NCI-H1694 (cell line): ENCODE results near the gene NPIPA1.
A peak's percentile ranks its signal among the peaks of the same experiment; 100 is the strongest.
"Not testable (repeated sequence)": the region's sequence is repeated elsewhere in the genome, so short reads cannot be mapped to it uniquely, and the experiment has no call there.

Source experiments
- DNase-seq: peaks from one replicate; lab custom pipeline; 2025; lab: John Stamatoyannopoulos, UW

NPIPA1 gene

GRCh38 chr16:14930971-14931370, 6.3 kb upstream of the NPIPA1 start:
- not testable (repeated sequence) for DNase-seq

GRCh38 chr16:14932581-14933375, 4.5 kb upstream of the NPIPA1 start:
- DNase-seq = not testable (repeated sequence)

- not testable (repeated sequence) for DNase-seq
These were observed 751 bp downstream of the NPIPA1 start for GRCh38 chr16:14937994-14938393.

- DNase-seq = not testable (repeated sequence)
These were observed 5.4 kb downstream of the NPIPA1 start for GRCh38 chr16:14942686-14943085.

GRCh38 chr16:14955546-14956231, 18.4 kb downstream of the NPIPA1 start:
- no peak for DNase-seq

GRCh38 chr16:14957576-14958322, 20.5 kb downstream of the NPIPA1 start:
- no peak for DNase-seq

GRCh38 chr16:14958323-14958600, 21.0 kb downstream of the NPIPA1 start:
- DNase-seq = no peak

- no peak for DNase-seq
These were observed 21.7 kb downstream of the NPIPA1 start for GRCh38 chr16:14958970-14959369.

GRCh38 chr16:14961405-14962186, 24.4 kb downstream of the NPIPA1 start:
- DNase-seq = no peak

GRCh38 chr16:14963281-14964173, 26.3 kb downstream of the NPIPA1 start:
- no peak for DNase-seq

GRCh38 chr16:14965328-14965727, 28.1 kb downstream of the NPIPA1 start:
- no peak for DNase-seq

GRCh38 chr16:14969795-14970194, 32.6 kb downstream of the NPIPA1 start:
- not testable (repeated sequence) for DNase-seq

- DNase-seq = not testable (repeated sequence)
These were observed 34.5 kb downstream of the NPIPA1 start for GRCh38 chr16:14971621-14972228.

- DNase-seq = not testable (repeated sequence)
These were observed 36.6 kb downstream of the NPIPA1 start for GRCh38 chr16:14973785-14974322.

- DNase-seq = not testable (repeated sequence)
These were observed 37.0 kb downstream of the NPIPA1 start for GRCh38 chr16:14974331-14974655.

- DNase-seq = peak; percentile 76
These were observed 37.6 kb downstream of the NPIPA1 start, which contains the start of gene PDXDC1 for GRCh38 chr16:14974656-14975417. Gene PDXDC1, plus strand, starts transcription at chr16:14975026. Its CDS starts 174 bp downstream, at chr16:14975200.

GRCh38 chr16:14975418-14976194, 38.4 kb downstream of the NPIPA1 start:
- not testable (repeated sequence) for DNase-seq

- not testable (repeated sequence) for DNase-seq
These were observed 39.9 kb downstream of the NPIPA1 start for GRCh38 chr16:14976971-14977736.
